Endodermal cell (in vitro differentiated cells): ENCODE measurements around the gene ZSWIM4. TPM values are rescaled to one million over a fixed set of nuclear protein-coding genes. Genes with fewer than 3 reads are reported as not detected.
A peak's percentile ranks its signal among the peaks of the same experiment; 100 is the strongest.

Experiments
- DNase-seq: peaks from one replicate; pipeline ENCODE4 v3.0.0-alpha.2; 2017
- H3K27ac ChIP-seq: 2 replicates; pipeline ENCODE4 v1.5.1; 2013; ENCODE audit warnings: mild to moderate bottlenecking, low read depth, low read length, moderate library complexity
- H3K27me3 ChIP-seq: 2 replicates; pipeline ENCODE4 v1.6.1; 2013; ENCODE audit warnings: mild to moderate bottlenecking, low read length, moderate library complexity; ENCODE audit not compliant: insufficient read depth, control insufficient read depth, poor library complexity, severe bottlenecking
- H3K36me3 ChIP-seq: 2 replicates; pipeline ENCODE4 v1.7.0; 2013; ENCODE audit warnings: mild to moderate bottlenecking, low read length, moderate library complexity; ENCODE audit not compliant: control insufficient read depth, insufficient read depth
- H3K4me1 ChIP-seq: one replicate; pipeline ENCODE4 v1.7.0; 2013; ENCODE audit warnings: low read length; ENCODE audit not compliant: control insufficient read depth, insufficient read depth
- H3K4me3 ChIP-seq: 2 replicates; pipeline ENCODE4 v1.5.1; 2013; ENCODE audit warnings: mild to moderate bottlenecking, low read length, moderate library complexity
- H3K9ac ChIP-seq: 2 replicates; pipeline ENCODE4 v1.6.1; 2013; ENCODE audit warnings: mild to moderate bottlenecking, low read length, moderate library complexity; ENCODE audit not compliant: poor library complexity, severe bottlenecking; ENCODE audit errors: extremely low read depth
- H3K9me3 ChIP-seq: 2 replicates; pipeline ENCODE4 v1.6.1; 2013; ENCODE audit warnings: mild to moderate bottlenecking, low read length, moderate library complexity; ENCODE audit not compliant: control insufficient read depth
- H3K27ac Mint-ChIP-seq: 2 replicates; pipeline ENCODE4 v1.8.0; 2020; ENCODE audit warnings: mixed read lengths
- H3K27me3 Mint-ChIP-seq: 2 replicates; pipeline ENCODE4 v1.8.0; 2021; ENCODE audit warnings: mild to moderate bottlenecking, mixed read lengths; ENCODE audit not compliant: insufficient read depth
- H3K36me3 Mint-ChIP-seq: 2 replicates; pipeline ENCODE4 v1.8.0; 2020; ENCODE audit warnings: low read depth, mixed read lengths
- H3K4me1 Mint-ChIP-seq: 2 replicates; pipeline ENCODE4 v1.8.0; 2020; ENCODE audit warnings: mixed read lengths
- H3K4me3 Mint-ChIP-seq: 2 replicates; pipeline ENCODE4 v1.8.0; 2020; ENCODE audit warnings: mild to moderate bottlenecking, moderate library complexity, mixed read lengths
- H3K9me3 Mint-ChIP-seq: 2 replicates; pipeline ENCODE4 v1.8.0; 2020; ENCODE audit warnings: mild to moderate bottlenecking, mixed read lengths
- WGBS, 2 experiments: methylation state at CpG; one replicate each; pipeline versions ENCODE4 v1.1.5 to v1.1.7; 2013; ENCODE audit warnings: missing lambda C conversion rate in 2 of 2, mixed read lengths in 1 of 2; ENCODE audit not compliant: insufficient coverage in 1 of 2, insufficient read length in 1 of 2; 5-methylcytosine and 5-hydroxymethylcytosine counted together
- total RNA-seq, 2 donors: library from RNA; stranded (reverse); fragmentation: NEBNext Ultra II Directional in 1 of 2; extraction: Animal tissue kit (Norgen Biotek cat#: 25700) in 1 of 2; gene quantifications; 2 replicates in 1 of 2; 3 replicates in 1 of 2; pipeline ENCODE4 v1.2.1, GENCODE V29; 2021
- TF ChIP-seq, protein P1 (sequence below): fragments of 200-600 bp; sonication (generic); conservative IDR thresholded peaks from 2 replicates; pipeline ENCODE4 v1.5.0; 2021; ENCODE audit warnings: antibody characterized with exemption, mild to moderate bottlenecking

The ZSWIM4 gene
- total RNA-seq, 2 donors from 2014 or later = 30.0 to 41.9 TPM

GRCh38 chr19:13814550-13814949 is 19.3 kb downstream of the ZSWIM4 start:
- H3K27me3 ChIP-seq = no peaks in the 10 kb centered on the region
- whole genome bisulfite sequencing, 2 experiments = 93 to 95% methylated on average over 21 of the region's 21 CpGs
- H3K27me3 Mint-ChIP-seq = no peaks in the 10 kb centered on the region

DNA sequence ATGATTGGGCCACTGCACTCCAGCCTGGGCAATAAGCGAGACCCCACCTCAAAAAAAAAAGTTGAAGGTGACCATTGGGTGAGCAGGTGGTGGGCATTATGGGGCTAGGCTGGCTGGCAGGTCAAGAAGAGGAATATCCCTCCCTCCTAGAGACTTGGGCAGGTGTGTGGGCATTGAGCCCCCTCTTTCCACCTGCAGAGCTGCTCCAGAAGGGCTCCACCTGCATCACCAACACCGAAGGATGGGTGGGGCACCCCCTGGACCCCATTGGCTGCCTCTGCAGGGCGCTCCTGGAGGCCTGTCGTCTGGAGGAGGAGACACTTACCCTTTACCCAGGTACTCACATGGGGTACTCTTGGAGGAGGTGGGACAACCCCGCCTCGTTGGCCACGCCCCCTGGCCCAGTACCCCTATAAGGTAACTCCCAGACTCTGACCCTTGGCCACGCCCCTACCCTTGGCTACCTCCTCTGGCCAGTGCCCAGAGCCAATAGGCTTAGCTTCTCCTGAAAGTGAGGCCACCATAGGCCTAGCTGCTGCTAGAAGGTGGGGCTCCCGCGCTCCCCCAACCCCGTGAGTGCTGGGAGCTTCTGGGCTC is 21.9 kb downstream of the ZSWIM4 start:
- no peaks in the 10 kb centered on the region for H3K27me3 Mint-ChIP-seq
- H3K27ac Mint-ChIP-seq = peak overlapping the region; percentile 58
- DNase-seq = peak; percentile 98
- WGBS, 2 experiments = 73 to 96% methylated on average over 7 to 11 of the region's 11 CpGs
- Histone ChIP-seq H3K4me1 (no peaks in the 10 kb centered on the region), H3K9ac (no peak overlapping the region), H3K36me3 (peaks cover 32% of the 10 kb centered on the region), H3K4me3 (no peak overlapping the region), H3K9me3 (no peaks in the 10 kb centered on the region), H3K27me3 (no peaks in the 10 kb centered on the region), H3K27ac (no peak overlapping the region)
- H3K36me3 Mint-ChIP-seq = peaks cover 66% of the 10 kb centered on the region
- H3K4me3 Mint-ChIP-seq = no peak overlapping the region
- TF ChIP-seq, protein P1, sequence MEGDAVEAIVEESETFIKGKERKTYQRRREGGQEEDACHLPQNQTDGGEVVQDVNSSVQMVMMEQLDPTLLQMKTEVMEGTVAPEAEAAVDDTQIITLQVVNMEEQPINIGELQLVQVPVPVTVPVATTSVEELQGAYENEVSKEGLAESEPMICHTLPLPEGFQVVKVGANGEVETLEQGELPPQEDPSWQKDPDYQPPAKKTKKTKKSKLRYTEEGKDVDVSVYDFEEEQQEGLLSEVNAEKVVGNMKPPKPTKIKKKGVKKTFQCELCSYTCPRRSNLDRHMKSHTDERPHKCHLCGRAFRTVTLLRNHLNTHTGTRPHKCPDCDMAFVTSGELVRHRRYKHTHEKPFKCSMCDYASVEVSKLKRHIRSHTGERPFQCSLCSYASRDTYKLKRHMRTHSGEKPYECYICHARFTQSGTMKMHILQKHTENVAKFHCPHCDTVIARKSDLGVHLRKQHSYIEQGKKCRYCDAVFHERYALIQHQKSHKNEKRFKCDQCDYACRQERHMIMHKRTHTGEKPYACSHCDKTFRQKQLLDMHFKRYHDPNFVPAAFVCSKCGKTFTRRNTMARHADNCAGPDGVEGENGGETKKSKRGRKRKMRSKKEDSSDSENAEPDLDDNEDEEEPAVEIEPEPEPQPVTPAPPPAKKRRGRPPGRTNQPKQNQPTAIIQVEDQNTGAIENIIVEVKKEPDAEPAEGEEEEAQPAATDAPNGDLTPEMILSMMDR = no peak
- no peaks in the 10 kb centered on the region for H3K9me3 Mint-ChIP-seq
- no peaks in the 10 kb centered on the region for H3K4me1 Mint-ChIP-seq

More at GRCh38 chr19:13814550-13814949, 19.3 kb downstream of the ZSWIM4 start:
- Mint-ChIP-seq H3K9me3 (no peaks in the 10 kb centered on the region), H3K4me1 (no peaks in the 10 kb centered on the region), H3K36me3 (peaks cover 63% of the 10 kb centered on the region), H3K27ac (no peak overlapping the region), H3K4me3 (no peak overlapping the region)
- H3K4me1 ChIP-seq = no peaks in the 10 kb centered on the region
- TF ChIP-seq, protein P1 = no peak
- H3K9ac ChIP-seq = no peak overlapping the region
- DNase-seq = peak; percentile 39
- no peak overlapping the region for H3K4me3 ChIP-seq
- H3K36me3 ChIP-seq = peaks cover 25% of the 10 kb centered on the region
- H3K9me3 ChIP-seq = no peaks in the 10 kb centered on the region
- no peak overlapping the region for H3K27ac ChIP-seq

DNA sequence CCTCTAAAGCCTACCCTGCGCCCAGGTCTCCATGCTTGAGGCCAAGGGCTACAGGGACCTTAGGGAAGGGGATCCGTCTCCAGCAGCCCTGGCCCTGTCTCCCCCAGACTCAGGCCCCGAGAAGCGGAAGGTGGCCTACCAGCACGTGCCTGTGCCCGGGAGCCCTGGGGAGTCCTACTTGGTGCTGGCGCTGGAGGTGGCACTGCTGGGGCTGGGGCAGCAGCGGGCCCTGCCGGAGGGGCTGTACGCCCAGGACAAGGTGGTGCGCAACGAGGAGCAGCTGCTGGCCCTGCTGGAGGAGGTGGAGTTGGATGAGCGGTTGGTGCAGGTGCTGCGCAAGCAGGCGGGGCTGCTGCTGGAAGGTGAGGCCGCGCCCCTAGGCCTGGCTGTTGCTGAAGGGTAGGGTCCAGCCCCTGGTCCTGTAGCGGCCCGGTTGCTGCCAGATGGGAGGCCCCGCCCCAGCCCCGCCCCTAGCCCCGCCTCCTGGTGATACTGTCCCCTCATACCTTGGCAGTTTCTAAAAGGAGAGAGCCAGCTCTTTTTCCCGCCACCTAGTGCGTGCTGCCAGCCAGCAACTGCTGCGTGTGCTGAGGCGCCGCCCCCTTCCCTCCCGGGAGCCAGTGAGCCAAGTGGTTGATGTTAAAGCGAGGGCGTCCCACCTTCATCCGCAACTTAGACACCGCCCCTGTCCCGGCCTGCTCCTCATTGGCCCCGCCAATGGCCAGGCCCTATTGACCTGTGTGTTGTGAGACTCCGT is 22.6 kb downstream of the ZSWIM4 start:
- Mint-ChIP-seq H3K27me3 (no peaks in the 10 kb centered on the region), H3K36me3 (peaks cover 63% of the 10 kb centered on the region), H3K27ac (peak overlapping the region; percentile 78), H3K4me3 (no peak overlapping the region), H3K4me1 (no peaks in the 10 kb centered on the region), H3K9me3 (no peaks in the 10 kb centered on the region)
- Histone ChIP-seq H3K9me3 (no peaks in the 10 kb centered on the region), H3K4me1 (no peaks in the 10 kb centered on the region), H3K27ac (no peak overlapping the region), H3K4me3 (no peak overlapping the region), H3K36me3 (peaks cover 33% of the 10 kb centered on the region), H3K27me3 (no peaks in the 10 kb centered on the region), H3K9ac (no peak overlapping the region)
- TF ChIP-seq, protein P1 = no peak
- peak; percentile 98 for DNase-seq
- 61 to 75% methylated on average over 26 to 35 of the region's 35 CpGs for WGBS, 2 experiments
